ENCODE data around the gene COPE.

- TF ChIP-seq, protein P1, sequence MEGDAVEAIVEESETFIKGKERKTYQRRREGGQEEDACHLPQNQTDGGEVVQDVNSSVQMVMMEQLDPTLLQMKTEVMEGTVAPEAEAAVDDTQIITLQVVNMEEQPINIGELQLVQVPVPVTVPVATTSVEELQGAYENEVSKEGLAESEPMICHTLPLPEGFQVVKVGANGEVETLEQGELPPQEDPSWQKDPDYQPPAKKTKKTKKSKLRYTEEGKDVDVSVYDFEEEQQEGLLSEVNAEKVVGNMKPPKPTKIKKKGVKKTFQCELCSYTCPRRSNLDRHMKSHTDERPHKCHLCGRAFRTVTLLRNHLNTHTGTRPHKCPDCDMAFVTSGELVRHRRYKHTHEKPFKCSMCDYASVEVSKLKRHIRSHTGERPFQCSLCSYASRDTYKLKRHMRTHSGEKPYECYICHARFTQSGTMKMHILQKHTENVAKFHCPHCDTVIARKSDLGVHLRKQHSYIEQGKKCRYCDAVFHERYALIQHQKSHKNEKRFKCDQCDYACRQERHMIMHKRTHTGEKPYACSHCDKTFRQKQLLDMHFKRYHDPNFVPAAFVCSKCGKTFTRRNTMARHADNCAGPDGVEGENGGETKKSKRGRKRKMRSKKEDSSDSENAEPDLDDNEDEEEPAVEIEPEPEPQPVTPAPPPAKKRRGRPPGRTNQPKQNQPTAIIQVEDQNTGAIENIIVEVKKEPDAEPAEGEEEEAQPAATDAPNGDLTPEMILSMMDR (conservative IDR thresholded peaks at IDR 0.05), result no peak
- TF ChIP-seq EZH2 (IDR thresholded peaks at IDR 0.05; ENCODE audit: low read depth), result no peak
Measured at GRCh38 chr19:18919900-18920214, 670 bp upstream of the COPE start.

All from PC-9 (cell line).